GM21825 (cell line): ENCODE results near the gene MAP3K4.

Source experiments
- ATAC-seq: cut with Tn5 transposase; IDR thresholded peaks from one replicate; pipeline ENCODE4 v1.9.1; 2021; ENCODE audit warnings: mild to moderate bottlenecking, moderate library complexity; ENCODE audit not compliant: unreplicated experiment

The MAP3K4 gene

GRCh38 chr6:161076181-161076677, 84.7 kb downstream of the MAP3K4 start:
- ATAC-seq = no peak

- ATAC-seq = no peak
Observed at GRCh38 chr6:161079566-161080262, 88.1 kb downstream of the MAP3K4 start.

- no peak for ATAC-seq
Observed at GRCh38 chr6:161080263-161080970, 88.8 kb downstream of the MAP3K4 start.

GRCh38 chr6:161082215-161082614, 90.6 kb downstream of the MAP3K4 start:
- peak; percentile 65 for ATAC-seq

GRCh38 chr6:161085246-161085645, 93.7 kb downstream of the MAP3K4 start:
- no peak for ATAC-seq

GRCh38 chr6:161088676-161089328, 97.2 kb downstream of the MAP3K4 start:
- ATAC-seq = no peak

GRCh38 chr6:161091151-161091550, 99.6 kb downstream of the MAP3K4 start:
- ATAC-seq = no peak

- no peak for ATAC-seq
Observed at GRCh38 chr6:161091972-161092701, 100.6 kb downstream of the MAP3K4 start.

GRCh38 chr6:161094955-161095354, 103.4 kb downstream of the MAP3K4 start:
- no peak for ATAC-seq

- ATAC-seq = no peak
Observed at GRCh38 chr6:161095916-161096315, 104.3 kb downstream of the MAP3K4 start.

- no peak for ATAC-seq
Observed at GRCh38 chr6:161100072-161100471, 108.5 kb downstream of the MAP3K4 start.

GRCh38 chr6:161101517-161101916, 109.9 kb downstream of the MAP3K4 start:
- ATAC-seq = no peak

GRCh38 chr6:161103475-161103874, 111.9 kb downstream of the MAP3K4 start:
- no peak for ATAC-seq

GRCh38 chr6:161104966-161105365, 113.4 kb downstream of the MAP3K4 start:
- ATAC-seq = no peak

GRCh38 chr6:161105408-161105807, 113.8 kb downstream of the MAP3K4 start:
- ATAC-seq = no peak

GRCh38 chr6:161107779-161108730, 116.5 kb downstream of the MAP3K4 start:
- ATAC-seq = no peak

- no peak for ATAC-seq
Observed at GRCh38 chr6:161108916-161109315, 117.3 kb downstream of the MAP3K4 start.

- no peak for ATAC-seq
Observed at GRCh38 chr6:161109366-161109765, 117.8 kb downstream of the MAP3K4 start.

GRCh38 chr6:161110028-161110779, 118.6 kb downstream of the MAP3K4 start:
- no peak for ATAC-seq
